GM21423 (cell line): ENCODE measurements around the gene MBD5.
A peak's percentile ranks its signal among the peaks of the same experiment; 100 is the strongest.
"Not testable (repeated sequence)": the region's sequence is repeated elsewhere in the genome, so short reads cannot be mapped to it uniquely, and the experiment has no call there.

Experiments used
- ATAC-seq: cut with Tn5 transposase; IDR thresholded peaks from one replicate; pipeline ENCODE4 v1.9.1; 2021; ENCODE audit warnings: mild to moderate bottlenecking, moderate library complexity; ENCODE audit not compliant: unreplicated experiment

The MBD5 gene

GRCh38 chr2:148538375-148538774 is 517.5 kb downstream of the MBD5 start:
- ATAC-seq, result no peak

DNA sequence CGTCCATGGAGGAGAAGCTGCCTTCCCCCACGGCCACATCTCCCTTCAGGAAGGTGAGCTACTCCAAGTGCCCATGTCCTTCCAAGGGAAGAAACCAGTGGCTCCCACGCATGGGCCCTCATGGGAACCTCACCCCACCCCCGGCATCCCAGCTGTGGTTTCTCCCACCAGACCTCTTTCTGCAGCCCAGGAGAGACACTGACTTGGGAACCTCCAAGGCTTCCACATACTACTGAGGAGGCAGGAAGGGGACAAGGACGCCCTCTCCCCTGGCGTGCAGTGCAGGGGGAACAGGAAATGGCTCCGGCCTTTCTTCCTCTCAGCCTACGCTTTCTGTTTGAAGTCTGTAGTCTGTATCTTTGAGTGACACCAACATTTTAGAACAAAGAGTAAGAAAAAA is 519.1 kb downstream of the MBD5 start:
- no peak for ATAC-seq

DNA sequence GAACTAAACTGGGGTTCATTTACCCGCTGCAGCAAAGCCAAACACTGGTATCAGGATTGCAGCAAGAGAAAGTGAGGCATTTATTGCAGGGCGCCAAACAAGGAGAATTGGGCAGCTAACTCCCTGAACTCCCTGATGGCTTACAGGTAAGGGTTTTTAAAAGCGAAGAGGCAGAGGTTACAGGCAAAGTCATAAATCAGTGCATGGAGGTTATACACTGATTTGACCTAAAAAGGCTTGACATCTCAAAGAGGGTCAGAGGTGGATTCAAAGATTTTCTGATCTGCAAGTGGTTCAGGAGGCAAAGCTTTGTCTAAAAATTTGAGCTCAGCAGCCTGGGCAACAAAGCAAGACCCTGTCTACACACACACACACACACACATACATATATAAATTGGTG is 520.9 kb downstream of the MBD5 start:
- ATAC-seq, result no peak

GRCh38 chr2:148542614-148543013 is 521.7 kb downstream of the MBD5 start:
- no peak for ATAC-seq

DNA sequence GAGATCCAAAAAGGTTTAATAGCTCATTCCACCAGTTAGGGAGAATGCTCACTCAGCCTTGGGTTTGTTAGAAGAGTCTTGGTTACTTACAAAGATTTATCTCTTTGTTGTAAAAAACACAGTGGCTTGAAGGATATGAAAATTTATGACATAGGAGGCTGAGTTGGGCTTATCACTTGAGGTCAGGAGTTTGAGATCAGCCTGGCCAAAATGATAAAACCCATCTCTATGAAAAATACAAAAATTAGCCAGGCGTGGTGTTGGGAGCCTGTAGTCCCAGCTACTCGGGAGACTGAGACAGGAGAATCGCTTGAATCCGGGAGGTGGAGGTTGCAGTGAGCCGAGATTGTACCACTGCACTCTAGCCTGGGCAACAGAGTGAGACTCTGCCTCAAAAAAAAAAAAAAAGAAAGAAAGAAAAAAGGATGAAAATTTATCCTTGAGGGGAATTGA is 522.2 kb downstream of the MBD5 start:
- not testable (repeated sequence) for ATAC-seq

DNA sequence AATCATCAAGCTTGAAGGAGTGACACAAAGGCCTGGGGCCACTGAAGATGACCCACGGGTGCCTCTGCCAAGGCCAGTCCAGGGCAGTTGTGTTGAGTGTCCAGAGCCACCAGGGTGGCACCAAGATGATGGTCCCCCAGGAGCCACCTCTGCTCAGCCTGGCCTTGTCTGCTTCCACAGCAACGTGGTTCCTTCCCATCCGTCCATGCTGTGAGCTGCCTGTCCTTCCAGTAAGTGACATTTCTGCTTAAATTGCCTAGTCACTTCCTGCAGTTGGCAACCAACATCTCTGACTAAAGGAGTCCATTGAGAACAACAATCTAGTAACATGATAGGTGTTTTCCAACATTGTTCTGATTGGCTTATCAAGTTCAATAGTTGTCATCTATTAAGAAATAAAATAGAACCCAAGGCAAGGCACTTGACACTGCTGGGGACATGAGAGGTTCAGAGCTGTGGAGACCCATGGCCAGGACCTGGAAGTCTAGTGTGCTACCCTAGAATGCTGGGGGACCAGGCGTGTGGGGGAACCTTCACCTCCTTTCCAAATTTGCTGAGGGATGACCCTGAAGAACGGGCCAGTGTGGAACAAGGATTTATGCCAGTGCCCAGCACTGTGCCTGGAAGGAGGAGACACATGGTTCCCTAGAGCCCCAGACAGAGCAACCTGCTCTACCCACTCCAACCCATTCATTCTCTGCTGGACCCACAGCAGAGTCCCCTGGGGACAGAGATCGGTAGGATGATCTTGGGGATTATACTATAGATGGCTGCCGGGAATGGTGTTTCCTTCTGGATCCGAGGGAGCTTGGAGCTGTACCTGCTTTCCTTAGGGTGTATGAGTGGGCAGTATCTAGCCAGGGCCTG is 524.7 kb downstream of the MBD5 start:
- ATAC-seq, result no peak

GRCh38 chr2:148546270-148546669 is 525.4 kb downstream of the MBD5 start:
- ATAC-seq, result no peak

- no peak for ATAC-seq
Measured at GRCh38 chr2:148548716-148549400, 528.0 kb downstream of the MBD5 start.

- ATAC-seq, result peak; percentile 50
Measured at GRCh38 chr2:148552675-148553331, 531.9 kb downstream of the MBD5 start.

- no peak for ATAC-seq
Measured at GRCh38 chr2:148553332-148553887, 532.5 kb downstream of the MBD5 start.

DNA sequence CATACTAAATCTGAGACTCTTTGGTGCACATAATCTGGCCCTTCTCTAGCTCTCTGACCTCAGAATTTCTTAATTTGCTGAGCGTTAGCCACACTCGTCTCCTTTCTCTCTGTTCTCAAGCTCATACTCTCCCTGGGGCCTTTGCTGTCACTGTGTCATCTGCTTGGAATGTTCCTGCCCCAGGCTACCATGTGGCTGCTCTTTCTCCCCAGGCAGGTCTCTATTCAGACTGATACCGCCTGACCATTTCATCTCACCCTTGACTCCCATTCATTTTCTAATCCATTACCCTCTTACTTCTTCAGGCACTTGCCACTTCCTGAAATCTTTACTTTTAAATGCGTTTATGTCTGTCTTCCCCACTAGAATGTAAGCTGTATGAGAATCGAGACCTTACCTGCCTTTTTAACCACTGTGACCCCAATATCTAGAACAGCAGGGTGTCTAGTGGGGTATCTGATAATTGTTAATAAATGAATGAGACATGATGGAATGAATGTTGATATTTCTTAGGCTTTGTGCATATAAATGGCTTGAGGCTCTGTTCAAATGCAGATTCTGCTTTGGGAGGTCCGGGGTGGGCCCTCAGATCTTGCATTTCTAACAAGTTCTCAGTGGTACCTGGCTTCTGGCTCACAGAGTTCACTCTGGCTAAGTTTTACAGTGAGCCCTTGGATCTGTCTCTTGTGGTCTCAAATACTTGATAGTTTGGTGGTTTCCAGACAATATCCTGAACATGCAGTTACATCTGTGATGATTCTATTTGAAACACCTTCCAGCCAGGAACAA is 533.8 kb downstream of the MBD5 start:
- ATAC-seq, result no peak

GRCh38 chr2:148555622-148556294 is 534.9 kb downstream of the MBD5 start:
- ATAC-seq, result no peak

DNA sequence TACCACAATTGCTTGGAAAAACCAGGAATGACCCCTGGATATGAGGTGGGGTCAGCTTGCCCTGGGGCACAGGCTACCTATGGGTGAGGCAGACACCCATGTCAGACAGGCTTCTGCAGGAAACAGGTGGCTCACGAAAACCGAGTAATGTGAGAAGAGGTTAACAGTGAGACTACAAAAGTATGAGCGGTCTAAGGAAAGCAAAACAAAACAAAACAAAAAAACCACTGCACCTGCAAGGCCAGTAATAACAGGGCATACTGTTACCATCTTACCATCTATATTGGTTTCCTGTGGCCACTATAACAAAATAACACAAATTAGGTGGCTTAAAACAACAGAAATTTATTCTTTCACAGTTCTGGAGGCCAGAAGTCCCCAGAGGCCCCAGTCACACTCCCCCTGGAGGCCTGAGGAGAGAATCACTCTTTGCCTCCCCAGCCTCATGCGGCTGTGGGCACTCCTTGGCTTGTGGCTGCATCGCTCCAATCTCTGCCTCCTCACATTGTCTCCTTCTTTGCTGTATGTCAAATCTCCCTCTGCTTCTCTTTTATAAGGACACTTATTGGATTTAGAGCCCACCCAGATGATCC is 537.0 kb downstream of the MBD5 start:
- peak; percentile 67 for ATAC-seq

DNA sequence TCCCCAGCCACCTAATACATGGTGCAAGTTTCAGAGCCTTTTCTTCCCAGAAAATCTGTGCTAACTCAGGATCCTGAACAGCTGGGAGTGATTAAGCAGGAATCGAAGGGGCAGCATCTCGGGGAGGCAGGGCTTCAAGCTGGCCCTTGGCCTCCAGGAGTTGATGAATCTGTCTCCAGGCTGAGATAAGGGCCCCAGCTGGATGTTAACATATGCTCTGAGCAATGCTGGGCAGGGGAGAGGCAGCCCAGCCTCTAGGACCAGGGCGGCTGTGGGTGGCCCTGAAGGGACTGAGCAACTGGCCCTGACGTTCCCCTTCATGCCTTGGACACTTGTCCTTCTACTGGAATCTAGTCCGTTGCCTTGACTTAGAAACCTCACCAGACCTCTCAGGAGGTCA is 539.6 kb downstream of the MBD5 start:
- no peak for ATAC-seq

DNA sequence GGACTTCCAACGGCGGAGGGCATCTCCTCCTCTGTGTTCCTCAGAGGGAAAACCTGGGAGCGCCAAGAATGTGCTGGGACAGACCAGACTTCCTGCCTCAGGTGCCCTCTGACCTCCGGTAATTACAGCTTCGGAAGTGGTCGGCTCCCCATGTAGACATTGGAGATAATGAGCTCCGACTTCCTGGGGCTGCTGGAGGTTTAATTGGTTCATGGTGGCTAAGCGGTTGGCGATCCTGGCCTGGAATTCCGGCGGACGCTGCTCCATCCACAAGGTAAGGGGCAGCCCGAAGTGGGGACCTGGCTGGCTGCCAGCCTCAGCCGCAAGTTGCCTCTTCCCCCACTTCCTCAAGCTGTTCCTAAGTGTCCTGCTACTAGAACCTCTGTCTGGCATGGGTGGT is 540.5 kb downstream of the MBD5 start:
- no peak for ATAC-seq

DNA sequence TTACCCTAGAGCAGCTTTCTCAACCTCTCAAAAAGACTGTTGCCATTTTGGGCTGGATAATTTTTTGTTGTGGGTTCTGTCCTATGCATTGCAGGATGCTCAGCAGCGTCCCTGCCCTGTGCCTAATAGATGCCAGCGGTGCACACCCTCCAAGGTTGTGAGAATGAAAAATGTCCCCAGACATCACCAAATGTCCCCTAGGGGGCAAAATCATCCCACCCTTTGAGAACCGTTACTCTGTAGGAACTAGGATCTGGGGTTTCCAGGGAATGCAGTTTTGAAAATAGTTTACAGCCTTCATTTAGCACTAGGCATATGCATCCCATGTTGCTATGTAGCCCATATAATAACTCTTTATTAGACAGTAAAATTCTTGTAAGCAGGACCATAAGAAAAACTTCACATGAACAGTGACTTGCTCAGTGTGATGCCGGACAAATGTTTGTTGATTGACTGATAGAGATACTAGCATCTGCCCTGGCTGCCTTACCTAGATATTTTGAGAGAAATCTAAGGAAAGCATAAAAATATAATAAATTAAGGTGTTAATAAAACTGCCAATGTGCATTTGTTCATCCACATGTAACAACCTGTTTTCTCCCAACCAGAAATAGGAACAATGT is 544.5 kb downstream of the MBD5 start:
- no peak for ATAC-seq
